GM12801 (cell line): Measurements from ENCODE around the gene ZNRF1.

Experiments
- TF ChIP-seq, protein P1 (sequence below): IDR thresholded peaks from one replicate; pipeline ENCODE4 v1.5.1; 2011; ENCODE audit warnings: control low read depth; ENCODE audit not compliant: insufficient read length; ENCODE audit errors: extremely low read depth

The ZNRF1 gene

DNA sequence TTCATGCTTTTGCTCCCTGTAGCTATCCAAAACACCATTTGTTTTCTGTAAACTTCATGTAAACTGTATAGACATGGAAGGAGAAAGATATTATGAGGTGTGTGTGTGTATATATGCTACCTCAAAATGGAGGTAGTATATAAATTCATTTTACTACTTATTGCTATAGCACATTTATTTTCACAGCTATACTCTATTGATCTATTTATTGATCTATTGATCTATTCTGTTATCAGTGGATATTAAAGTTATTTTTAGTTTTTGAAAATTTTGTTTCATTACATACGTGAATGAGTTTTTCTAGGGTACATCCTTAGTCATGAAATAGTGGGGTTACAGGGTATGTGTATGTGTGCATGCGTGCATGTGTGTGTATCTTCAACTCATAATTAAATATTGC lies 15.5 kb downstream of the ZNRF1 start:
- TF ChIP-seq, protein P1, sequence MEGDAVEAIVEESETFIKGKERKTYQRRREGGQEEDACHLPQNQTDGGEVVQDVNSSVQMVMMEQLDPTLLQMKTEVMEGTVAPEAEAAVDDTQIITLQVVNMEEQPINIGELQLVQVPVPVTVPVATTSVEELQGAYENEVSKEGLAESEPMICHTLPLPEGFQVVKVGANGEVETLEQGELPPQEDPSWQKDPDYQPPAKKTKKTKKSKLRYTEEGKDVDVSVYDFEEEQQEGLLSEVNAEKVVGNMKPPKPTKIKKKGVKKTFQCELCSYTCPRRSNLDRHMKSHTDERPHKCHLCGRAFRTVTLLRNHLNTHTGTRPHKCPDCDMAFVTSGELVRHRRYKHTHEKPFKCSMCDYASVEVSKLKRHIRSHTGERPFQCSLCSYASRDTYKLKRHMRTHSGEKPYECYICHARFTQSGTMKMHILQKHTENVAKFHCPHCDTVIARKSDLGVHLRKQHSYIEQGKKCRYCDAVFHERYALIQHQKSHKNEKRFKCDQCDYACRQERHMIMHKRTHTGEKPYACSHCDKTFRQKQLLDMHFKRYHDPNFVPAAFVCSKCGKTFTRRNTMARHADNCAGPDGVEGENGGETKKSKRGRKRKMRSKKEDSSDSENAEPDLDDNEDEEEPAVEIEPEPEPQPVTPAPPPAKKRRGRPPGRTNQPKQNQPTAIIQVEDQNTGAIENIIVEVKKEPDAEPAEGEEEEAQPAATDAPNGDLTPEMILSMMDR, result no peak

DNA sequence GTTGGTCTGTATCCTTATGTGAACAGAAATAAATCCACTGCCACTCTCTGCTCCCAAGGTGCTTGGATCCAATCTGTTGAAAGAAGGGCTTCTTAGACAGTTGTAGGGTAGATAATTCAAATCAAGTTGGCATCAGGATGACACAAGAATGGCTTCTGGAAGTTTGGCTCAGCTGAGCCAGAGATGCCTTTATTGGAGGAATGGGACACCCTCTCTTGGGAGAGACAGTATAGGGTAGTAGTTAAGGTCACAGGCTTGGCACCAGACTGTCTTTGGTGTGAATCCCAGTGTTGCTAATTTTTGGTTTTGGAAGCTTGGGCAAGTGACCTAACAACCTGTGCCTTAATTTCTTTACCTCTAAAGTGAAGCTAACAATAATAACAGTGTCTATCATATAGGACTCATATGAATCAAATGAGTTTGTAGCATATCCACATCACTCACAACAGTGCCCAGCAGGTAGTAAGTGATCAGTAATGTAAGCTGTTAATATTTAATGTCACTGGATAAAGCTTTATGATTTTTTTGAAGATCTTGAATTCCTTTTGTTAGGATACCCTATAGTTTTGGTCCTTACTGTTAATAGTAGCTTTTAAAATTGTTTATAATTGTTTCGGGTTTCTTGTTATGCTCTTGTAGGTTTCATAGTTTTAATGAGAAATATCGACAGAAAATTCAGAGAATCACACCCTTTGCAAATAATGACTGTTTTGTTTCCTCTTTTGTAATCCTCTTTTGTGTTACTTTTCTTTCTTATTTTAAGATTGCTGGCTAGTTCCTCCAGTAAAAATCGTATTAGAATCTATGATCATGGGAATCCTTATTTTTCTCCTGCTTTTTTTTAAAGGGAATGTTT lies 19.1 kb downstream of the ZNRF1 start:
- TF ChIP-seq, protein P1, result no peak

GRCh38 chr16:75019007-75019406 lies 20.2 kb downstream of the ZNRF1 start:
- TF ChIP-seq, protein P1, result no peak

DNA sequence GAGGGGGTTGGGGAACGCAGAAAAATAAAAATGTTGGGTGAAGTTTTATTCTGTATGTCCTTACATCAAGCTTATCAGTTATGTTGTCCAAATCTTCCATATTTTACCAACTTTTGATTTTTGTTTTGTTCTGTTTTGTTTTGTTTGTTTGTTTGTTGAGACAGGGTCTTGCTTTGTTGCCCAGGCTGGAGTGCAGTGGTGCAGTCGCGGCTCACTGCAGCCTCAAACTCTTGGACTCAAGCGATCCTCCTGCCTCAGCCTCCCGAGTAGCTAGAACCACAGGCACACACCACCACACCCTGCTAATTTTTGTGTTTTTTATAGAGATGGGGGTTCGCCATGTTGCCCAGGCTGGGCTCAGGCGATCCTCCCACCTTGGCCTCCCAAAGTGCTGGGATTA lies 20.8 kb downstream of the ZNRF1 start:
- TF ChIP-seq, protein P1, result no peak

GRCh38 chr16:75021410-75021809 lies 22.6 kb downstream of the ZNRF1 start:
- TF ChIP-seq, protein P1, result no peak

DNA sequence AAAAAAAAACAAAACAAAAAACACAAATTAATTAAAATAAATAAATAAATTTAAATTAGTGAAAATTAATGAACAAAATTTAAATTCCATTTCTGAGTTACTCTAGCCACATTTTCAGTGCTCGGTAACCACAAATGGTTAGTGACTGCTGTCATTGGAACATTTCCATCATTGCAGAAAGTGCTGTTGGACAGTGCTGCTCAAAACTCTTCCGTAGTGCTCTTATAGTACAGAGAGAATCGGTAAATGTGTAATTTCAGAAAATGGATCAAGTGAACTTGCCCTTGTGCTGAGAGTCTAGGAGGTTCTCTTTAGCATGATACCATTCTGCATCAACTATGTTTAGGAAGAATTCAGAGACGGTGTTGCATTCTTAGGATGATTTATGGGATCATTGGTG lies 23.7 kb downstream of the ZNRF1 start:
- TF ChIP-seq, protein P1, result no peak

- TF ChIP-seq, protein P1, result no peak
Observed at GRCh38 chr16:75023009-75023408, 24.2 kb downstream of the ZNRF1 start.

GRCh38 chr16:75024182-75024581 lies 25.4 kb downstream of the ZNRF1 start:
- TF ChIP-seq, protein P1, result no peak
